SU-DHL-6 (cell line): Measurements from ENCODE around the gene NBEA.

Experiments used
- H2AFZ ChIP-seq: fragments of 200-600 bp; sonication (generic); 2 replicates; pipeline ENCODE4 v1.6.1; 2014; ENCODE audit warnings: low read depth, mild to moderate bottlenecking, moderate library complexity, mixed read lengths, antibody characterized with exemption, low read length; ENCODE audit not compliant: severe bottlenecking
- H3F3A ChIP-seq: fragments of 200-600 bp; shearing (Covaris generic); 2 replicates; pipeline ENCODE4 v1.6.0; 2016; ENCODE audit warnings: antibody characterized with exemption, mild to moderate bottlenecking; ENCODE audit not compliant: insufficient read depth
- H3K27ac ChIP-seq: fragments of 200-600 bp; sonication (generic); 2 replicates; pipeline ENCODE4 v1.5.1; 2016; ENCODE audit warnings: low read depth, mild to moderate bottlenecking, low read length, moderate library complexity, mixed read lengths
- H3K27me3 ChIP-seq: fragments of 200-600 bp; sonication (generic), shearing (Covaris generic); 2 replicates; pipeline ENCODE4 v1.6.0; 2014; ENCODE audit warnings: mild to moderate bottlenecking, low read length
- H3K36me3 ChIP-seq: fragments of 200-600 bp; sonication (generic); 2 replicates; pipeline ENCODE4 v1.6.1; 2014; ENCODE audit warnings: mild to moderate bottlenecking, low read length, mixed read lengths
- H3K4me2 ChIP-seq: fragments of 300-600, 200-600 bp; shearing (Covaris generic), sonication (generic); 2 replicates; pipeline ENCODE4 v1.6.0; 2014; ENCODE audit warnings: low read length, low read depth, mild to moderate bottlenecking; ENCODE audit not compliant: poor library complexity, severe bottlenecking
- H3K4me3 ChIP-seq: fragments of 200-600 bp; sonication (generic); 2 replicates; pipeline ENCODE4 v1.5.1; 2014; ENCODE audit warnings: antibody characterized with exemption, low read length, mild to moderate bottlenecking, mixed read lengths; ENCODE audit not compliant: insufficient read depth, poor library complexity, severe bottlenecking
- H3K79me2 ChIP-seq: fragments of 200-600 bp; sonication (generic); 2 replicates; pipeline ENCODE4 v1.6.1; 2014; ENCODE audit warnings: mild to moderate bottlenecking, low read length, moderate library complexity; ENCODE audit not compliant: insufficient read depth
- H3K9ac ChIP-seq: fragments of 200-600 bp; sonication (generic); 2 replicates; pipeline ENCODE4 v1.7.0; 2014; ENCODE audit warnings: mild to moderate bottlenecking, low read length
- H3K9me2 ChIP-seq: fragments of 200-600 bp; sonication (generic); replicated peaks from 2 replicates; pipeline ENCODE4 v1.6.1; 2014; ENCODE audit warnings: low read length; ENCODE audit not compliant: insufficient read depth
- H3K9me3 ChIP-seq: fragments of 200-600 bp; sonication (generic); 2 replicates; pipeline ENCODE4 v1.6.1; 2014; ENCODE audit warnings: low read length, mixed read lengths; ENCODE audit not compliant: insufficient read depth
- H4K20me1 ChIP-seq: fragments of 200-600 bp; sonication (generic); 2 replicates; pipeline ENCODE4 v1.6.1; 2014; ENCODE audit warnings: low read depth, mild to moderate bottlenecking, antibody characterized with exemption, low read length, moderate library complexity, mixed read lengths
- EZH2phosphoT487 ChIP-seq: fragments of 200-600 bp; sonication (generic), shearing (Covaris generic); conservative IDR thresholded peaks from 2 replicates; pipeline ENCODE4 v1.6.1; 2018; ENCODE audit warnings: mild to moderate bottlenecking, antibody characterized with exemption, low read length, moderate library complexity, mixed read lengths
- TF ChIP-seq, protein P1 (sequence below): fragments of 200-600 bp; sonication (generic); IDR thresholded peaks from one replicate; pipeline ENCODE4 v1.5.1; 2017; ENCODE audit warnings: antibody characterized with exemption, mild to moderate bottlenecking, low read length, moderate library complexity; ENCODE audit not compliant: insufficient read depth, poor library complexity, severe bottlenecking

Gene NBEA

DNA sequence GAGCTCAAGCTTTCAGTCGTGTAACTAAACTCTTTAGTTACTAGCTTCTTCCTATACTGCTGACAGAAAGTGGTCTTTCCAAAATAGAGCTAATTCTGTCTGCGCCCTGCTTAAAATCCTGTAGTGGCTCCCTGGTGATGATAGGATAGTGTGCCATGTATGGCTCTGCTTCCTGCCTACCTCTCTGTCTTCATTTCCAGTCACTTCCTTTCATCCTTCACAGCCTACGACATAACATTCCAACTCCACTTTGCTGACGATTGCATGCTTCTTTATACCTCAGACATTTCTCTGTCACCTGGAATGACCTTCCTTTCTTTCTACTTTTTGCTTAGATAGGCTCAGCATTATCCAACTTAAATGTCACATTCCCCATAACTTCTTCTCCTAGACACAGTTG, 343.6 kb downstream of the NBEA start:
- no peak overlapping the region for H3K27ac ChIP-seq
- no peaks in the 10 kb centered on the region for H3K9me3 ChIP-seq
- no peaks in the 10 kb centered on the region for H3F3A ChIP-seq
- no peaks in the 10 kb centered on the region for H3K36me3 ChIP-seq
- H3K79me2 ChIP-seq: no peaks in the 10 kb centered on the region
- no peak overlapping the region for H3K4me3 ChIP-seq
- no peak for TF ChIP-seq EZH2phosphoT487
- TF ChIP-seq, protein P1, sequence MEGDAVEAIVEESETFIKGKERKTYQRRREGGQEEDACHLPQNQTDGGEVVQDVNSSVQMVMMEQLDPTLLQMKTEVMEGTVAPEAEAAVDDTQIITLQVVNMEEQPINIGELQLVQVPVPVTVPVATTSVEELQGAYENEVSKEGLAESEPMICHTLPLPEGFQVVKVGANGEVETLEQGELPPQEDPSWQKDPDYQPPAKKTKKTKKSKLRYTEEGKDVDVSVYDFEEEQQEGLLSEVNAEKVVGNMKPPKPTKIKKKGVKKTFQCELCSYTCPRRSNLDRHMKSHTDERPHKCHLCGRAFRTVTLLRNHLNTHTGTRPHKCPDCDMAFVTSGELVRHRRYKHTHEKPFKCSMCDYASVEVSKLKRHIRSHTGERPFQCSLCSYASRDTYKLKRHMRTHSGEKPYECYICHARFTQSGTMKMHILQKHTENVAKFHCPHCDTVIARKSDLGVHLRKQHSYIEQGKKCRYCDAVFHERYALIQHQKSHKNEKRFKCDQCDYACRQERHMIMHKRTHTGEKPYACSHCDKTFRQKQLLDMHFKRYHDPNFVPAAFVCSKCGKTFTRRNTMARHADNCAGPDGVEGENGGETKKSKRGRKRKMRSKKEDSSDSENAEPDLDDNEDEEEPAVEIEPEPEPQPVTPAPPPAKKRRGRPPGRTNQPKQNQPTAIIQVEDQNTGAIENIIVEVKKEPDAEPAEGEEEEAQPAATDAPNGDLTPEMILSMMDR: no peak
- H3K4me2 ChIP-seq: no peak overlapping the region
- no peak overlapping the region for H3K9ac ChIP-seq
- no peaks in the 10 kb centered on the region for H4K20me1 ChIP-seq
- H3K9me2 ChIP-seq: no peaks in the 10 kb centered on the region
- no peak overlapping the region for H2AFZ ChIP-seq
- H3K27me3 ChIP-seq: no peaks in the 10 kb centered on the region

DNA sequence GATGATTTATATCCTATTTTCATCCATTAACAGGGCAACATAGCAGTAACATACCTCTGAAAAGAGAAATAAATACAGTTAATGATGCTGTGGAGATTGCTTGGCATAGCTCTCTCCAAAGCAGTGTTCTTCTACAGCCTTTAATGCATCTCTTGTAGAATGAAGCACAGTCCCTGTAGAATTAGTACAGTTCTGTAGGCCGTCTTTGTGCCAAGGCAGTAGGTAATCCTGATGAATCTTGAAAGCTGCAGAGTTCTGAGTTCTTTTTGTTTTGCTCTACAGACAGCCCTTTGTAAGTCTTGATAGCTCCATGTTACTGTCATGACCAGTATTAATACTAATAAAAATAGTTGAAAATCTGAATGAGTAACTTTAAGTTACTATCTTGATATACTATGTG, 350.3 kb downstream of the NBEA start:
- no peaks in the 10 kb centered on the region for H3K9me2 ChIP-seq
- no peak overlapping the region for H3K27ac ChIP-seq
- no peaks in the 10 kb centered on the region for H3K36me3 ChIP-seq
- H2AFZ ChIP-seq: no peak overlapping the region
- H3F3A ChIP-seq: no peaks in the 10 kb centered on the region
- no peak for TF ChIP-seq EZH2phosphoT487
- TF ChIP-seq, protein P1: no peak
- no peaks in the 10 kb centered on the region for H3K79me2 ChIP-seq
- no peaks in the 10 kb centered on the region for H3K27me3 ChIP-seq
- H4K20me1 ChIP-seq: no peaks in the 10 kb centered on the region
- no peak overlapping the region for H3K4me2 ChIP-seq
- H3K9ac ChIP-seq: no peak overlapping the region
- H3K4me3 ChIP-seq: no peak overlapping the region
- no peaks in the 10 kb centered on the region for H3K9me3 ChIP-seq

DNA sequence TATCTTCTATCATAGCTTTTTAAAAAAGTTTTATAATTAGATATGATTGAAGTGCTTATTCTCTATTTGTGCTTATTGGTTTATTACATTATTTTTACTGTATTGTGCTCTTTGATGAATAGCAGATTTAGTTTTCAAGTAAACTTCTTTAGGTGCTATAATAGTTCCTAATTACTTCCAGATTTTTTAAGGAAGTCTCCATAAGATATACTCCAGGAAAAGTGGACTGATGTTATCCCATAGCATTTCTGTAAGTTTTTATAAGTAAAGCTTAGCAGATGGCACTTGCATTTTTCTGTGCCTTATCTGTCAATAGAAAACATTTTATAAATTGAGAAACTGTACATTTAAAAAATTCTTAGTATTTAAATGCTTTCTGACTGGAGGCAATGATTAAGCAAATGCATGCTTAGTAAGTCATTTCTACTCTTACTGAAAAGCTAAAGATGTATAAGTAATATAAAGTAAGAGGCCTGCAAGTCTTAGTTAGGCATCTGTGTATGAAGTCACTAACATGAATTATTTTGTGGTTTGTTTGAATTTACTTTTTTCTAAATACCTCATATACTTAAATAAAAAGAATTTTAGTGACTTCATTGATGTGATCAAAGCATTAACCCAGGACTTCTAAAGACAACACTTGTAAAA, 351.6 kb downstream of the NBEA start:
- Histone ChIP-seq H3K79me2 (no peaks in the 10 kb centered on the region), H3K27ac (no peak overlapping the region), H3K27me3 (no peaks in the 10 kb centered on the region), H4K20me1 (no peaks in the 10 kb centered on the region), H3K4me3 (no peak overlapping the region), H3K9me2 (no peaks in the 10 kb centered on the region), H3F3A (no peaks in the 10 kb centered on the region), H3K9me3 (no peaks in the 10 kb centered on the region), H3K4me2 (no peak overlapping the region), H3K9ac (no peak overlapping the region), H2AFZ (no peak overlapping the region), H3K36me3 (no peaks in the 10 kb centered on the region)
- TF ChIP-seq EZH2phosphoT487: no peak
- TF ChIP-seq, protein P1: no peak
